CD4-positive, alpha-beta T cell treated with Interleukin-6 at 100 ng/mL for 8 hours (primary cell): ENCODE measurements around the gene BRAP.
"Not testable (repeated sequence)": the region's sequence is repeated elsewhere in the genome, so short reads cannot be mapped to it uniquely, and the experiment has no call there.

Source experiments
- DNase-seq: peaks from one replicate; pipeline ENCODE4 v3.0.0-alpha.2; 2020; ENCODE audit warnings: mixed read lengths, low spot score

The BRAP gene

GRCh38 chr12:111677186-111677585 is 8.6 kb downstream of the BRAP start:
- DNase-seq: no peak

DNA sequence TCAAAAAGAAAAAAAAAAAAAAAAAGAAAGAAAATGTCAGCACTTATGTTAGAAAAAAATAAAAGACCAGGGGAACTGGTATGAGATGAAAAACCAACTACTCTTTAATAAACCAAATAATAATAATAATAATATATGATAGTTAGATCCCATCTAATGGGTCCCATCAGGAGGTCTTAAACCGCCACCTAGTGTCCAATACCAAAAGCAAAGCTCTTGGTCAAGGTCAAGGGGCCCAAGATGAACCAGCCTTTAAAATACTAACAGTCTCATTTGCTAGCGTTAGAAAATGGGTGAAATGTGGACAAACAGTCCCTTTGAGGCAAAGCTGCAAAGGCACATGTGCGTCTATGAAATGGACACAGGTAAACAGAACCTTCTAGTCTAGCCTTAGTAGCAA is 12.3 kb downstream of the BRAP start:
- DNase-seq: no peak

GRCh38 chr12:111672822-111673381 is 12.9 kb downstream of the BRAP start:
- no peak for DNase-seq

DNA sequence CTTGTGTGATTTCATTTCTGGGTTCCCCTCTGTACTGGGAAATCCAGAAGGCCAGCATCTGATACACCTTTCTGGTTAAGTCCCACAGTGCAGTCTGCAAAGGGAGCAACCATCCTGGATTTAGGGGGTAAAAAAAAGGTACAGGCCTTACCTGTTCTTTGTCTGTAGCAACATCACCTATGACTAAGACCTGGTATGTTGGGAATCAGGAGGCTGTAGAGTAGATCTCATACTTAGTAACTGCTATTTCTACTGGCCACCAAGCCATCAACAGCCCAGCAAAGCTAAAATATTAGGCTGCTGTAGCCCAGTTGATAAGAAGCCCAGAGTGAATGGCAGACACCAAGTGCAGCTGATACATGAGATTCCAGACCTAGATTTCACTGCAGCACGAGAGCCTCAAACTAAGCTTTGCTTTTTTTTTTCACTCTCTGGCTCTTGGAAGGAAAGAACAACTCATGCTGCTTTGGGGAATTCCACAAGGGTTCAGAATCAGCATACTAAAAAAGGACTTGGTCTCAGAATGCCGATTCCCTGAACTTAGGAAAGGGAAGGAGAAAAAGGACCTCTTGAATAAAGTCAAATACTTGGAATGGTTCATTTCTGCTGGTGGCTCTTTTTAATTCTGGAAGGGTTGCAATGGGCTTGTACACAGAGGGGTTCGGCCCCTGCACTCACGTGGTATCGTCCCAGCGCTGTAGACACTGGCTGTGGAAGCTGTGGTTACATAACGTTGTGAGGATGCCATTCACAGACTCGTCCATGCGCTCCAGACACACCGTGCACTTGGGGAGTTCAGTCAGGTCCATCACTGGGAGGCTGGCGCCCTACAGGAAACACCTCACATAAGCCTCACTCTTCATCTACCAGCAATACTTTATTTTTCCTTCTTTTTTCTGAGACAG is 20.5 kb downstream of the BRAP start:
- DNase-seq: no peak

DNA sequence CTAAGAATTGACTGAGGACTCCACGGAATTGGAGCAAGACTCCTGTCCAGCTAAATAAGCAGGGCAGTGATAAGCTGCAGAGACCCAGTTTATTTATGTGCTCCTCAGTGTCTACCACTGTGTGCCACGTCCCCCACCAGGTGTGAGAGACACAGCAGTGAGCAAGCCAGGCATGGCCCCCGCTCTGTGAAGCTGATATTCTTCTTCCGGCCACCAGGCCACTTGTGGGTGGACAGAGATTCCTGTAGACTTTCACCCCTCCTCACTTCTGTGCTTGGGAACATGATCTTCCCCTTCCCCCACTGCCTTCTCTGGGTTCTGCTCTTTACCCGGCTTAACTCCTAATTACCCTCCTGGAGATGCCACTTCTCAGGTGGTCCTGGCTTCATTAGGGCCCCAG is 21.3 kb downstream of the BRAP start:
- DNase-seq: no peak

GRCh38 chr12:111656016-111656415 is 29.7 kb downstream of the BRAP start:
- no peak for DNase-seq

DNA sequence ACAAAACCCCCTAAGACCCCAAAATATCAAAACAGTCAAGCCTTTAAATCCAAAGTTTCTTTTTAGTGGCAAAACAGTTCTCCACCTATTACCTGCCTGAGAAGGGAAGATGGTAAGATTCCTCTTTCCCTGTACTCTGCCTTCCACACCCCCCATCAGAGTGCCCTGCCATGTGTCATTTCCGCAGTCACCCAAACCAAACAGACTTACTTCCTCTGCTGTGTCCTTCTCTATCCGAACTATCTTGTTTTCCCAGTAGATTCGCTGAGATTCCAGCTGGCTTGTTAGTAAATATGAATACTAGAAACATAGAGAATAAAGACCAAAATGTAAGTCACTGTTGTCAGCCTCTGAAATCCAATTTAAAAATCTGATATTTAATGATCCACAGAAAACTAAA is 30.4 kb downstream of the BRAP start:
- no peak for DNase-seq

DNA sequence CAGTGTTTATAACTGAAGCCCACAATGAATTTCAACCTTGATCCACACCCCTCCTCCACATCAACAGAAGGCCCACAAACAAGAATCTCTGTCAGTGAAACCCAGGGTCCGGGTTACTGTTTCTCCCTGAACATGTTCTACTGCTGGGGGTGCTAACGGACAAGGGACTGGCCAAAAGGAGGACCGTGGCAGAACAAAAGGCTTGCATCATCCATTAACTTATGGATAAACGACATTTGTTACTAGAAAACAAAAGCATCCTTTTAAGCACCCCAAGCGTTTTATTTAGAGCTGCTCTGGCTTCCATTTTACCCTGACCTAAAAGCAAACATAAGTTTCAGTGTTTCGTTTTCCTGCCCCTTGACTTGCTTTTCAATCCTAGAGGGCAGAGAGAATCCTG is 32.2 kb downstream of the BRAP start:
- no peak for DNase-seq

- not testable (repeated sequence) for DNase-seq
Measured at GRCh38 chr12:111652530-111652929, 33.2 kb downstream of the BRAP start.

GRCh38 chr12:111650912-111651311 is 34.8 kb downstream of the BRAP start:
- DNase-seq: no peak

DNA sequence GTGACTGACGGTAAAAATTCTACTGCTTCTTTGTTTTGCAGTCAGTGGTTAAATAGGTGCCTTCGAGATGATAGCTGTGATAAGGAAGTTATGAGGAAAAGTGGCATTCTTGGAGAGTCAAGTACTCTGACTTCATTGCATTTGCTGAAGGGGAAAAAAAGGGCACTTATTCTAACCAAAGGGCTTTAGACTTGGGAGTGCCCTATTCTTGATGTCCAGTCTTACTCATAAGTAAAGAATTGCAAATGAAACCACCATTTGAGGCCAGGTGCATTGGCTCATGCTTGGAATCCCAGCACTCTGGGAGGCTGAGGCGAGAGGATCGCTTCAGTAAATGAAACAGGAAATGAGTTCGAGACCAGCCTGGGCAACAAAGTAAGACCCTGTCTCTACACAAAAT is 40.3 kb downstream of the BRAP start:
- DNase-seq: no peak

- DNase-seq: no peak
Measured at GRCh38 chr12:111643427-111643826, 42.3 kb downstream of the BRAP start.

- no peak for DNase-seq
Measured at GRCh38 chr12:111642681-111643426, 42.9 kb downstream of the BRAP start.

DNA sequence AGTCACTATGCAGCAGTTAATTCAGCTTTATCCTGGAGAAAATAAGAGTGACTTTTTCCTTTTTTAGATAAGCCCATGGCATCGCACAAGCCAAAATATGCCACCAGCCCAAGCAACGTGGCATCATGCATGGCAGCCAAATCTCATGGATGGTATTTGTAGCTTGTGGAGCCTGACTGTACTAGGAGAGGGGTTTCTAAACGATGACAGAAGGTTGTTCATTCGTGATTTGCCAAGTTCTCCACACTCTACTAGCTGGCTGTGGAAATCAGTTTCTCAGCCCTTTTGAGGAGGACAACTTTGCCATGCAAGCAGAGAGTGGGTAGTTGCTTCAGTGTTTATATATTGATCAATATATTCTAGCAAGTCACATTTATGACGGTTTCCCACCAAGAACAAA is 45.2 kb downstream of the BRAP start:
- no peak for DNase-seq

DNA sequence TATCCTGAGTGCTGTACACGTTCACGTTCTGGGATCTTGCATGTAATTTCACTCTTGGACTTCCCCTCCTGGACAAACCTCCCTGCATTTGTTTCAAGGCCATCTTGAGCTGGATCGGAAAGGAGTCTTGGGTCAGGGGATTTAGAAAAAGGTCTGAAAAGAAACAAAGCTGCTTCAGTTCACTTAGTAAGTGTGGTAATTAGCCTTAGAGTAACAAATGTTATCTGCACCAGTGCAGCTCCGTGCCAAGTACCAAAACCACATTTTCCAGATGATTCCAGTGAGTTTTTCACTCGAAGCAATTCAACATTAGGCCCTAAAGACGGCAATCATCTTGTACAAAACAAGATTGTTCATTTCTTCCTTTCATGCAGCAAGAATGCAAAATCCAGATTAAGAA is 47.2 kb downstream of the BRAP start:
- DNase-seq: no peak

GRCh38 chr12:111636209-111636945 is 49.4 kb downstream of the BRAP start:
- no peak for DNase-seq

DNA sequence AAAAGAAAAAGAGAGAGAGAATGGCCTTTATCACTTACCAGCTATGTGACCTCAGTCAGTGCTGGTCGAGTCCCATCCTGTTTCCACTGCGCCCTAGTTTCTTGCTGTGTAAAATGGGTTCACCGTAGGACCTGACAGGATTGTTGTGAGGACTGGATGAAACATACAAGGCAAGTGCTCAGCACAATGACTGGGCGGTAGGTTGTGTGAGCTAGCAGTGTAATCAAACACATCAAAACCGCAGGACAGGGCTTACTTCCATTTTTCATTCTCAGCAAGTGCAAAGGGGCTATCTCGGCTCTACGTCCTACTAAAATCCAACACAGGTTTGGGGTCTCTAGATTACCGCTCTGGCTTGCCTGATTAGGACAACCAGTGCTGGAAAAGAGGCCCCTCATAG is 50.2 kb downstream of the BRAP start:
- no peak for DNase-seq

- no peak for DNase-seq
Measured at GRCh38 chr12:111628505-111629260, 57.1 kb downstream of the BRAP start.

DNA sequence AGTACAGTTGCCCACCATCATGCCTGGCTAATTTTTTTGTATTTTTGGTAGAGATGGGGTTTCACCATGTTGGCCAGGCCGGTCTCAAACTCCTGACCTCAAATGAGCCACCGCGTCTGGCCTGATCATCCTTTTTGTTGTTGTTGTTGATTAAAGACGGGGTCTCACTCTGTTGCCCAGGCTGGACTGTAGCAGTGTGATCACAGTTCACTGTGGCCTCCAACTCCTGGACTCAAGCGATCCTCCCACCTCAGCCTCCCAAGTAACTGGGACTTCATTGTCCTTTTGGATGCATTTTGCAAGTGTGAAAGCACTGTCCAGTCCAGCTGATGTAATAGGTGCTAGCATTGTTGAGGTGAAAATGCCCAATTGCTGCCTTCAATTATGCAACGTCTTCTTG is 59.5 kb downstream of the BRAP start:
- no peak for DNase-seq

GRCh38 chr12:111624540-111624939 is 61.2 kb downstream of the BRAP start:
- no peak for DNase-seq

DNA sequence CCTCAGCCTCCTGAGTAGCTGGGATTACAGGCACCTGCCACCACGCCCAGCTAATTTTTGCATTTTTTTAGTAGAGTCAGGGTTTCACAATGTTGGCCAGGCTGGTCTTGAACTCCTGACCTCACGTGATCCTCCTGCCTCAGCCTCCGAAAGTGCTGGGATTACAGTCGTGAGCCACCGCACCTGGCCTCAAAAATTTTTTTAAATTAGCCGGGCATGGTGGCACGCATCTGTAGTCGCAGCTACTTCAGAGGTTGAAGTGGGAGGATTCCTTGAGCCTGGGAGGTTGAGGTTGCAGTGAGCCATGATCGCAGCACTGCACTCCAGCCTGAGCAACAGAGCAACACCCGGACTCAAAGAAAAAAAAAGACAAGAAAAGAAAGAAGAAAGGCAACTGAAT is 67.9 kb downstream of the BRAP start:
- not testable (repeated sequence) for DNase-seq
